Measurements from ENCODE around the gene ANKRD33.

ANKRD33 gene

GRCh38 chr12:51917746-51918453 is 30.0 kb downstream of the ANKRD33 start:
- Histone ChIP-seq H3K27me3 (ENCODE audit: insufficient read depth, poor library complexity, severe bottlenecking) (no peaks in the 10 kb centered on the region), H3K9me3 (ENCODE audit: severe bottlenecking) (no peaks in the 10 kb centered on the region), H3K4me1 (ENCODE audit: insufficient read depth, poor library complexity, severe bottlenecking) (no peaks in the 10 kb centered on the region), H3K27ac (ENCODE audit: poor library complexity, severe bottlenecking) (no peak overlapping the region), H3K36me3 (ENCODE audit: low read depth) (no peaks in the 10 kb centered on the region), H3K4me3 (ENCODE audit: severe bottlenecking) (no peak overlapping the region)
- no peak for TF ChIP-seq CTCF (IDR thresholded peaks at IDR 0.05; ENCODE audit: poor library complexity, severe bottlenecking)
- DNase-seq (ENCODE audit: low spot score) (no peak), ATAC-seq (ENCODE audit: low read depth) (no peak)

- TF ChIP-seq CTCF (IDR thresholded peaks at IDR 0.05; ENCODE audit: poor library complexity, severe bottlenecking), result no peak
- Histone ChIP-seq H3K9me3 (ENCODE audit: severe bottlenecking) (no peaks in the 10 kb centered on the region), H3K4me3 (ENCODE audit: severe bottlenecking) (no peak overlapping the region), H3K27me3 (ENCODE audit: insufficient read depth, poor library complexity, severe bottlenecking) (no peaks in the 10 kb centered on the region), H3K27ac (ENCODE audit: poor library complexity, severe bottlenecking) (no peak overlapping the region), H3K36me3 (ENCODE audit: low read depth) (no peaks in the 10 kb centered on the region), H3K4me1 (ENCODE audit: insufficient read depth, poor library complexity, severe bottlenecking) (no peaks in the 10 kb centered on the region)
- DNase-seq (ENCODE audit: low spot score), result no peak
- no peak for ATAC-seq (ENCODE audit: low read depth)
These were observed 32.1 kb downstream of the ANKRD33 start for GRCh38 chr12:51920046-51920445.

DNA sequence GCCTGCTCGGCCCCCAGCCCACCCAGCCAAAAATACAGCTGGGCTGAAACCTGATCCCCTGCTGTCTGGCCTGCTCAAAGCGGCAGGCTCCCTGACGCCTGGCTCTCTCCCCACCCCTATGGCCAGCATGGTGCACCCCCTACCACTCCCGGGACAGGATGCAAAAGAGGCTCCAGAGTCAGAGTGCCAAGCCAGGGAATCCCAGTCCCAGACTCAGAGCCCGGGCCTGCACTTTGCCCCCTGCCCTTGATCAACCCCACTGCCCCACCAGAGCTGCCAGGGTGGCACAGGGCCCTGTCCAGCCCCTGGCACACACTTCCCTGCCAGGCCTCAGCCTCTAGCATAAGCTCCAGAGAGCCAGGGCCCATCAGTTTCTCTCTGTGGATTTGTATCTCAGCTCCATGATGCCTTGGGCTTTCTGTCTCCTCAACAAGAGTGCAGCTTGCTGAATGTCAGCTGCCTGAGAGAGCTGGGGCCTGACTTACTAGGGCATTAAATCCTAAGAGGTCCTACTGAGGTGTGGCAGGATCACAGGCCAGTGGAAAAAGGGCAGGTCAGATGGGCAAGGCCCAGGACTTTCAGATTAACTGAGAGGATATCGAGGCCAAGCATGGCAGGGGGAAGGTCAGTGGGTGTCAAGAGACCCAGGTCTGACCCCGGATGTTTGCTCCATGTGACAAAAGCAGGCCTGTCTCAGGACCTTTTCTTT is 33.3 kb downstream of the ANKRD33 start:
- no peak for ATAC-seq (ENCODE audit: low read depth)
- no peak for TF ChIP-seq CTCF (IDR thresholded peaks at IDR 0.05; ENCODE audit: poor library complexity, severe bottlenecking)
- Histone ChIP-seq H3K27ac (ENCODE audit: poor library complexity, severe bottlenecking) (no peak overlapping the region), H3K9me3 (ENCODE audit: severe bottlenecking) (no peaks in the 10 kb centered on the region), H3K36me3 (ENCODE audit: low read depth) (no peaks in the 10 kb centered on the region), H3K4me1 (ENCODE audit: insufficient read depth, poor library complexity, severe bottlenecking) (no peaks in the 10 kb centered on the region), H3K27me3 (ENCODE audit: insufficient read depth, poor library complexity, severe bottlenecking) (no peaks in the 10 kb centered on the region), H3K4me3 (ENCODE audit: severe bottlenecking) (no peak overlapping the region)
- DNase-seq (ENCODE audit: low spot score), result no peak

GRCh38 chr12:51922146-51922545 is 34.2 kb downstream of the ANKRD33 start:
- H3K27me3 ChIP-seq (ENCODE audit: insufficient read depth, poor library complexity, severe bottlenecking), result no peaks in the 10 kb centered on the region
- DNase-seq (ENCODE audit: low spot score) (no peak), ATAC-seq (ENCODE audit: low read depth) (no peak)
- no peak for TF ChIP-seq CTCF (IDR thresholded peaks at IDR 0.05; ENCODE audit: poor library complexity, severe bottlenecking)
- H3K9me3 ChIP-seq (ENCODE audit: severe bottlenecking), result no peaks in the 10 kb centered on the region
- no peaks in the 10 kb centered on the region for H3K4me1 ChIP-seq (ENCODE audit: insufficient read depth, poor library complexity, severe bottlenecking)
- H3K27ac ChIP-seq (ENCODE audit: poor library complexity, severe bottlenecking), result no peak overlapping the region
- no peak overlapping the region for H3K4me3 ChIP-seq (ENCODE audit: severe bottlenecking)
- no peaks in the 10 kb centered on the region for H3K36me3 ChIP-seq (ENCODE audit: low read depth)
